HUES48 (cell line): ENCODE data around the gene TCP1.
A peak's percentile ranks its signal among the peaks of the same experiment; 100 is the strongest.
"Not testable (repeated sequence)": the region's sequence is repeated elsewhere in the genome, so short reads cannot be mapped to it uniquely, and the experiment has no call there.

ENCODE experiments used
- H3K27ac ChIP-seq: one replicate; pipeline ENCODE4 v1.7.0; 2013; ENCODE audit warnings: low read depth, low read length, inconsistent platforms
- H3K27me3 ChIP-seq: 2 replicates; pipeline ENCODE4 v1.6.1; 2013; ENCODE audit warnings: mild to moderate bottlenecking, low read length; ENCODE audit not compliant: control insufficient read depth, insufficient read depth
- H3K36me3 ChIP-seq: 2 replicates; pipeline ENCODE4 v1.6.1; 2013; ENCODE audit warnings: low read length; ENCODE audit not compliant: control insufficient read depth, insufficient read depth
- H3K4me1 ChIP-seq: 2 replicates; pipeline ENCODE4 v1.6.1; 2013; ENCODE audit warnings: mild to moderate bottlenecking, low read length; ENCODE audit not compliant: control insufficient read depth, insufficient read depth
- H3K4me3 ChIP-seq: 2 replicates; pipeline ENCODE4 v1.5.1; 2013; ENCODE audit warnings: mild to moderate bottlenecking, low read depth, low read length
- H3K9ac ChIP-seq: 2 replicates; pipeline ENCODE4 v1.6.1; 2013; ENCODE audit warnings: mild to moderate bottlenecking, low read depth, low read length, moderate library complexity
- H3K9me3 ChIP-seq: 2 replicates; pipeline ENCODE4 v1.6.1; 2013; ENCODE audit warnings: low read length; ENCODE audit not compliant: control insufficient read depth, insufficient read depth

Gene TCP1

GRCh38 chr6:159794976-159795375 lies 5.6 kb upstream of the TCP1 start:
- Histone ChIP-seq H3K36me3 (peaks cover 72% of the 10 kb centered on the region), H3K27ac (peak overlapping the region; percentile 80)
- H3K27me3 ChIP-seq, H3K4me3 ChIP-seq, H3K4me1 ChIP-seq, H3K9me3 ChIP-seq, H3K9ac ChIP-seq: not testable (repeated sequence)

- peak overlapping the region; percentile 97 for H3K27ac ChIP-seq
- H3K27me3 ChIP-seq = no peaks in the 10 kb centered on the region
- peak overlapping the region; percentile 94 for H3K4me3 ChIP-seq
- peaks cover 16% of the 10 kb centered on the region for H3K4me1 ChIP-seq
- H3K9ac ChIP-seq = peak overlapping the region; percentile 80
- H3K36me3 ChIP-seq = peaks cover 56% of the 10 kb centered on the region
- H3K9me3 ChIP-seq = no peaks in the 10 kb centered on the region
Measured at GRCh38 chr6:159790956-159791598, 1.7 kb upstream of the TCP1 start.

- H3K9ac ChIP-seq = peak within 1 kb of the TSS; percentile 93
- no peaks in the 10 kb centered on the region for H3K9me3 ChIP-seq
- no peaks in the 10 kb centered on the region for H3K27me3 ChIP-seq
- peak within 1 kb of the TSS; percentile 97 for H3K27ac ChIP-seq
- peaks cover 57% of the 10 kb centered on the region for H3K36me3 ChIP-seq
- peaks cover 16% of the 10 kb centered on the region for H3K4me1 ChIP-seq
- H3K4me3 ChIP-seq = peak within 1 kb of the TSS; percentile 94
Measured at GRCh38 chr6:159790149-159790955, 950 bp upstream of the TCP1 start, which contains the start of gene MRPL18. TSS of gene MRPL18 (plus strand) at chr6:159790467. CDS start at chr6:159790588, 121 bp downstream.

- H3K4me1 ChIP-seq = peaks cover 16% of the 10 kb centered on the region
- peak overlapping the region; percentile 85 for H3K27ac ChIP-seq
- no peaks in the 10 kb centered on the region for H3K9me3 ChIP-seq
- H3K36me3 ChIP-seq = peaks cover 64% of the 10 kb centered on the region
- peak overlapping the region; percentile 94 for H3K4me3 ChIP-seq
- H3K9ac ChIP-seq = peak overlapping the region; percentile 93
- H3K27me3 ChIP-seq = no peaks in the 10 kb centered on the region
Measured at GRCh38 chr6:159788753-159789376, 537 bp downstream of the TCP1 start.

GRCh38 chr6:159788276-159788675 lies 1.1 kb downstream of the TCP1 start:
- H3K27ac ChIP-seq = no peak overlapping the region

GRCh38 chr6:159778542-159779103 lies 10.8 kb downstream of the TCP1 start:
- Histone ChIP-seq H3K36me3 (peaks cover 100% of the 10 kb centered on the region), H3K27ac (no peak overlapping the region), H3K9ac (no peak overlapping the region), H3K4me3 (no peak overlapping the region), H3K4me1 (no peaks in the 10 kb centered on the region), H3K27me3 (no peaks in the 10 kb centered on the region), H3K9me3 (no peaks in the 10 kb centered on the region)

More at GRCh38 chr6:159788276-159788675, 1.1 kb downstream of the TCP1 start:
- Histone ChIP-seq H3K4me3 (peak overlapping the region; percentile 94), H3K9ac (peak overlapping the region; percentile 93), H3K27me3 (no peaks in the 10 kb centered on the region), H3K36me3 (peaks cover 66% of the 10 kb centered on the region), H3K9me3 (no peaks in the 10 kb centered on the region), H3K4me1 (peaks cover 16% of the 10 kb centered on the region)

- H3K9me3 ChIP-seq = no peaks in the 10 kb centered on the region
Measured at GRCh38 chr6:159778131-159778530, 11.3 kb downstream of the TCP1 start.

GRCh38 chr6:159777240-159777904 lies 12.0 kb downstream of the TCP1 start:
- Histone ChIP-seq H3K9ac (no peak overlapping the region), H3K36me3 (peaks cover 100% of the 10 kb centered on the region), H3K4me3 (no peak overlapping the region), H3K27ac (no peak overlapping the region), H3K4me1 (no peaks in the 10 kb centered on the region), H3K9me3 (no peaks in the 10 kb centered on the region), H3K27me3 (no peaks in the 10 kb centered on the region)

More at GRCh38 chr6:159778131-159778530, 11.3 kb downstream of the TCP1 start:
- Histone ChIP-seq H3K9ac (no peak overlapping the region), H3K36me3 (peaks cover 100% of the 10 kb centered on the region), H3K27me3 (no peaks in the 10 kb centered on the region), H3K4me1 (no peaks in the 10 kb centered on the region), H3K27ac (no peak overlapping the region), H3K4me3 (no peak overlapping the region)

- Histone ChIP-seq H3K4me1 (no peaks in the 10 kb centered on the region), H3K9me3 (no peaks in the 10 kb centered on the region), H3K27me3 (no peaks in the 10 kb centered on the region), H3K27ac (no peak overlapping the region), H3K36me3 (peaks cover 97% of the 10 kb centered on the region), H3K9ac (no peak overlapping the region), H3K4me3 (no peak overlapping the region)
Measured at GRCh38 chr6:159772196-159772595, 17.2 kb downstream of the TCP1 start.

GRCh38 chr6:159769470-159769869 lies 19.9 kb downstream of the TCP1 start:
- Histone ChIP-seq H3K9ac (no peak overlapping the region), H3K4me3 (no peak overlapping the region), H3K27ac (no peak overlapping the region), H3K9me3 (no peaks in the 10 kb centered on the region), H3K36me3 (peaks cover 95% of the 10 kb centered on the region), H3K27me3 (no peaks in the 10 kb centered on the region), H3K4me1 (no peaks in the 10 kb centered on the region)
